ENCODE data around the gene CALD1.

DNA sequence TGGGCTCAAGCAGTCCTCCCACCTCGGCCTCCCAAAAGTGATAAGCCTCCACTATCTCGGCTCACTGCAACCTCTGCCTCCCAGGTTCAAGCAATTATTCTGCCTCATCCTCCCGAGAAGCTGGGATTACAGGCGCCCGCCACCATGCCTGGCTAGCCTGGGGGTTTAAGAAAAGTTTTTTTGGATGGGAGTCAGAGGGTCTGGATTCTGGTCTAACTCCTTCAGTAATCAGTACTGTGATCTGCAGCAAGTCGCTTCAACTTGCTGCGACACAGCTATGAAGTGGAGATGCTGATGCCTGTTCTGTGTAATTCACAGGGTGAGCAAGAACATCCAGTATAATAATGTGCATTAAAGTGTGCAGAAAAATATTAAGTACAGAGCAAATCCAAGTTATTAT lies 118.5 kb downstream of the CALD1 start:
- no peak for TF ChIP-seq CTCF (conservative IDR thresholded peaks at IDR 0.05 in 1 of 2, IDR thresholded peaks at IDR 0.05 in 1 of 2; ENCODE audit: extremely low read depth in 1 of 2, insufficient read depth in 1 of 2, low read depth in 1 of 2, low read length in 2 of 2)
- TF ChIP-seq EZH2 (IDR thresholded peaks at IDR 0.05; ENCODE audit: borderline replicate concordance, low read length) = no peak

All from mammary epithelial cell (primary cell).